GM18507 (cell line): ENCODE measurements around the gene CDH13.

Experiments used
- DNase-seq: peaks from one replicate; pipeline ENCODE4 v3.0.0; 2011; ENCODE audit warnings: low read depth; ENCODE audit not compliant: insufficient read length; ENCODE audit errors: extremely low spot score
- FAIRE-seq: peaks from 2 replicates; lab custom pipeline; 2011; peaks lifted over from hg19 to GRCh38; lab: Jason Lieb, UNC

CDH13 gene

DNA sequence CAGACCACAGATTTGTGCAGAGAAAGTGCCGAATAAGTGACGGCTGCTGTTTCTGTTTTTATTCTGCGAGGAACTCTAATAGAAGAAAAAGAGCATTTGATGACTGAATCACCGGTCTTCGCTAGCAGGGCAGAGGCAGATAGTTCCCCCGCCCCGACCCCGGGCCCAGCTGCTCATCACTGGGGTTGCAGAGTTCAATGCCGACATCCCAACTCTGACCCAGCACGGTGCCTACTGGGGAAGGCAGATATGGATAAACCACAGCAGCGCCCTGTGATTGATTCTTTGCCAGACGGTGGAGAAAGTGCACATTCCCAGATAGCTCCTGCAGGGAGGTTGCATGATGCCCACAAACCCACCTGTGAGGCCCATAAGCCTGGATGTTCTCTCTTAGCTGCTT is 823.1 kb downstream of the CDH13 start:
- FAIRE-seq = no peak
- no peak for DNase-seq

DNA sequence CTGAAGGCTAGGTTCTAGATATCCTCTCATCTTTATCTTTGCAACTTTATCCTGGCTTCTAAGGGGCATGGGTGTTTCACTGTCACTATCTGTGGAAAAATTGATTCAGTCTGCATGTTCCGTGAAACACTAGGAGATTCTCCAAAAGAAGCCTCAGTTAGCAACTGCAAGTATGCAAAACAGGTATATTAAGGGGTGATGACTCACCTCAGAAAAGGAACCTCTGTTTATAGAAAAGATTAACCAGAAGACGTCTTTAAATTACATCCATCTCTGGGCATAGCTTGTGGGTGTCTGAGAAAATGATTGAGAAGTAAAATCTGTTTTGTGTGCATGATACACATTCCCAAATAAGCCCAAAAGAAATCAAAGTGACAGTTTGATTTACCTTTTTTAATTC is 827.2 kb downstream of the CDH13 start:
- FAIRE-seq (no peak), DNase-seq (no peak)

DNA sequence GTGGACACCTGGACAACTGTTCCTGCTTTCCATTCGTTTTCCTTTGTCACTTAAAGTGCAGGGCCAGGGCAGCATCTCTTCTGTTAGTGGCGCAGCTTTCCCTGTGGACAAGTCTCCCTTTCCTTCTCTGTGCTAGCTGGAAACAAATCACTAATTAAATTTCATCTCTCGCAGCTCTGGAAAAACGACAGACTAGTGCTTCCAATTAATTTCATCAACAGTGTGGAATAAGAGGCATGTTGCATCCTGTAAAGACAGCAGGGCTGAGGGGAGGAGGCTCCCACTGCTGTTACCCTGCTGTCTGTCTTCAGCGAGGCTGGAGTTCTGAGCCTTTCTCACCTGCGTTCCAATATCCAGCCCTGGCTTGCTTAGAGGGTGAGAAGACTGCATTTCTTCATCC is 828.9 kb downstream of the CDH13 start:
- DNase-seq (no peak), FAIRE-seq (no peak)

- FAIRE-seq (no peak), DNase-seq (no peak)
Measured at GRCh38 chr16:83456934-83457333, 830.2 kb downstream of the CDH13 start.

DNA sequence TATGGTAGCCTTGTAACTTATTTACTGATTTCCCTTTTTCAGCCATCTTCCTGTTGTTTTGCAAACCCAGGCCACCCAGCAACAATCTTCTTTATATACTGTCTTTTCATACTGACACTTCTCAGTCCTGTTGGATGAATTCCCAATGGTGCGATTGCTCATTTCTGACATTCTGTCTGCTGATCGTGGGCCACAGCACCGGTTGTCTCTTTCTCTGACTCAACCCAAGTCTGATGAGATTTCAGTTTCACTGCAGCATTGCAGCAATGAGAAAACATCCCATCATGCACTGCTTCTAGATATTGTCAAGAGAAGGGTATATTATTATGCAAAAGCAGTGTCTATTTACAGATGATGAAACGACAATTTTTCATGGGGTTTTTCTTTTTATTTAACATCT is 831.8 kb downstream of the CDH13 start:
- peak; percentile 17 for DNase-seq
- FAIRE-seq = peak; percentile 87

- DNase-seq (no peak), FAIRE-seq (no peak)
Measured at GRCh38 chr16:83464991-83465390, 838.2 kb downstream of the CDH13 start.

DNA sequence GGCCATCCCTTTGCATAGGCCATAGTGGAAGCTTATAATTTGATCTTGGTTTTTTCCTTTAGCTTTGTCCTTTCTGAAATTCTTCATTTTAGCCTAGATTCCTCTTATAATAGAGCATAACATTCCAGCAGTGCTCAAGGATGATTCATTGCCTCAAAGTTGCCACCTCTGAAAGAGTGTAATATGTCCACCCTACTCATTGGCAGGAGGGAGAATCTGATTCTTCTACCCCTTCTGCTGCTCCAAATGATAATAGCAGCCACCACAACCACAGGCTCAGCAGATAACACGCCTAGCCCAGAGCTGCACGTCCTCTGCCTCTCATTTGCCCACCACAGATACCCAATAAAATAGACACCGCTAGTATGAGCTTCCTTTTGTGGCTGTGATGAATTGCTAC is 843.6 kb downstream of the CDH13 start:
- no peak for DNase-seq

DNA sequence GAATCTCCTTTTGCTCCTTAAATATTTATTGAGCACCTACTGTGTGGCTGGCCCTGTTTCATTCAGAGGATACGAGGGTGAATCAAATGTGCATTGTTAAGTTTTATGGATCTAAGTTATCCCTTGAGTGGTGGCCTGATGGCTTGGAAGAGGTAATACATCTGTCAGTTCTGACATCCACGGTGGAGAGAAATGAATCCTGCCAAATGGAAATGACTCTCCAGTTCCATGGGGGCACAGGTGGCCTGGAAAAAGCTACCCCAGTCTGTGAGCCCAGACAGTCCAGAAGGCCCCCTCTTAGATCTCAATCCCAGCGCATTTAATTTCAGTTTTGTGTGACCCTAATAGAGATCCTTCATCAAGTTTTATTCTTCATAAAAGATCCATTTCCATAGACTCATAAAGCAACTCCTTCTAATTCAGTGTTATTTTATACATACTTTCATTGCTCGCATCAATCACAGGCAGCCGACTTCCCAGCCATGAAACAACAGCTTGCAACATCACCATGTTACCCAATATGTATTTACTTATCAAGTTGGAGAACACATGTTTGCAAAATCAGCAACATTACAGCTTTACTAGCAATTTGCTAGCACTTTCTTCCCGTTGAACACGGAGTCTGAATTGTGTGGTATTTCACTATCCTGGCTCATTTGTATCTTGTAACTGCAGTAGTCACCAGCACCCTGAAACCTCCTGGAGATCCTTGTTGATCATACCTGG is 846.2 kb downstream of the CDH13 start:
- FAIRE-seq (no peak), DNase-seq (no peak)

More for the DNA sequence above, 843.6 kb downstream of the CDH13 start:
- no peak for FAIRE-seq

DNA sequence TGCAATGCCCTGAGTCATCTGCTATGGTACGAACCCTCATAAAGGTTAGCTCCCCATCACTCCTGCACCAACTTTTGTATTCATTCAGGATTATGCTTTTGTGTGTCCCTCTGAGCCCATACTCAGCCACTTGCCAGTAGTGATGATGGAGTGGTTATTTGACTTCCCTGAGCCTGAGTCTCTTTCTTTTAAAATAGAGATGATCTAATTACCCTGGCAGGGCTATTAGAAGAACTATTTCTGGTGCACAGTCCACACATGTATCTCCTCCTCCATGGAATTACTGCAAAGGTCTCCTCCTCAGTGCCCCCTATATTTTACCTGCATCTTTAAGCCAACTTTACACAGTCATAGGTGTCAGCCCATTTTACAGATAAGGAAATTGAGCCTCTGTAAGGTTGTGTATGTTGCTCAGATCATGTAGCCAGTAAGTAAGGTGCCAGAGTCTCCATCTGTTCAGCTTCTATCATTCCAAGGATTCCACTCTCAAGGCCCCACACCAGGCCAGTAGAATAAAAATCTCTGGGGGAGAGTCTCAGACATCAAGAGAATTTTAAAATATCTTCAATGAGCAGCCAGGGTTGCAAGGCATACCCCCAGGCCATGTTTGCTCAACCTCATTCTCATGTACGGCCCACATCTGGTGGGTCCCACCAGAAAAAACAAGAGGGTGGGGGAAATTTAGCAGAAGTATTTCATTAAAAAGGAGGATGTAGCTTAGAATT is 847.3 kb downstream of the CDH13 start:
- DNase-seq = no peak
- FAIRE-seq = no peak

DNA sequence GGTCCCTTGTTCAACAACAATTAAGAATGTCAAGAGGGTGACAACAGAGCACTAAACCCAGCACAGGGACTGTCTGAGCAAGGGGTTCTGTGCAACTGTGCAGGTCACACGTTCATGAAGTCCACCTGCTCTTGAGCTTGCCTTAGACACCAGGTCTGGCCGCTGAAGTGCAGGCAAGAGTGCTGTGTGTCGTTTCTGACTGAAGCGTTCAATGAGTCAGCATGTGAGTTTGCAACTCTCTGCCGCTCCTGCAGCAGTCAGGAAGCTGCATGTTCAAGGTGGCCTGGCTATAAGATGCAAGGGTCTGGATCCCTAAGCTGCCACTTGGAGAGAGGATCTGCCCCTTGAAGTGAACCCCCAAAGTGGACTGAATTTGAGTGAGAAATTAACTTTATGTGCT is 848.3 kb downstream of the CDH13 start:
- FAIRE-seq (no peak), DNase-seq (no peak)

GRCh38 chr16:83481589-83481988 is 854.8 kb downstream of the CDH13 start:
- FAIRE-seq (no peak), DNase-seq (no peak)

GRCh38 chr16:83482545-83483162 is 855.9 kb downstream of the CDH13 start:
- no peak for DNase-seq
- FAIRE-seq = no peak

- FAIRE-seq = no peak
- DNase-seq = no peak
Measured at GRCh38 chr16:83490073-83490472, 863.3 kb downstream of the CDH13 start.

DNA sequence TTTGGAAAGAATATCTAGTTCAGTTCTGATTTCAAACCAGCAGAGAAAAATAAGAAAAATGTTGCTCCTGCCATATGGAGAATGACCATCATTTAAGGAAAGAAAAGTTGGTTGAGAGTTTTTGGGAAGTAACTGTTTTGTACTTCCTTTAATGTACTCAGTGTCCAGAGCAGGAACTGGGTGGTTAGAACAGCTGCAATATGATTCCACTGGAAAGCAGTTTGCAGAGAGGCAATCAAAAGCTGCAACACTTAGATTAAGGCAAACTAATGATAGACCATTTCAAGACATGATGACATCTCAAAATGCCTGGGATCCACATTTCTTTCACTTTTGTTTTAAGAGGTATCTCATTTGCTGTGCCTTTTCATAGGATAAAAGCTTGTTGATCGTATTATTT is 867.7 kb downstream of the CDH13 start:
- DNase-seq = no peak
- FAIRE-seq = no peak

DNA sequence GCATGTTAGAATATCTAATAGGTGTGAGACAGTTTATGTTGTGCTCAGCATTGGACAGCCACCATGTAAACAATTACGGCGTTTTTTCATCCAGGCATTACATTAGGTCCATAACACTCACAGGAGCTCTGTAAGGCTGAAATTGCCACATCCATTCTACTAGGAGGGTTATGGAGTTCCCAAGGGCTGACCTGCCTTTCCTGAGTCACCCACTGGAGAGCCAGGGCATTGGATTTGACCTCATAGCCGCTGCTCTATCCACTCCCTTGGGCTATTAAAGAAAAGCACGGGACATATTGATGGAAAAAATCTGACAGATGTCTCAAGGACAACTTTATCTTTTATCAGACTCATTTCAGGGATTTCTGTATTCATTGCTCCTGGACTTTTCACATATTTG is 874.7 kb downstream of the CDH13 start:
- FAIRE-seq (no peak), DNase-seq (no peak)

DNA sequence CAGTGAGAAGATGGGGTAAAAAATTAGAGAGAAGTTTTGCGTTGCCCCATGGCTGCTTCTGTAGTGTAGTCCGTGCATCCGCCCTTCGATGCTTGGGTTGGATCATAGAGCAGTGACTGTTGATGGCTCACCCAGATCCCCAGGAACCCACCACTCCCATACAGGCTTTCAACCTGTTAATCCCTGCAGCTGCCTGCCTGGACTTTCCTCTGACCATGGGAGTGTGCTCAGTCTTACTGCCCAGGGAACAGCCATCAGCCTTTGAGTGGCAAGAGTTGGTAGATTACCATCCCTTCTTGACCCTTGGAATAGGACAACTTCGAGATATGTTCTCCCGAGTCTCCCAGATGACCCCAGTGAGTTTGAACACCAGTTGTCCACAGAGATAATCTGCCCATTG is 881.5 kb downstream of the CDH13 start:
- DNase-seq = no peak
- FAIRE-seq = no peak

- DNase-seq (no peak), FAIRE-seq (no peak)
Measured at GRCh38 chr16:83509316-83509715, 882.5 kb downstream of the CDH13 start.

DNA sequence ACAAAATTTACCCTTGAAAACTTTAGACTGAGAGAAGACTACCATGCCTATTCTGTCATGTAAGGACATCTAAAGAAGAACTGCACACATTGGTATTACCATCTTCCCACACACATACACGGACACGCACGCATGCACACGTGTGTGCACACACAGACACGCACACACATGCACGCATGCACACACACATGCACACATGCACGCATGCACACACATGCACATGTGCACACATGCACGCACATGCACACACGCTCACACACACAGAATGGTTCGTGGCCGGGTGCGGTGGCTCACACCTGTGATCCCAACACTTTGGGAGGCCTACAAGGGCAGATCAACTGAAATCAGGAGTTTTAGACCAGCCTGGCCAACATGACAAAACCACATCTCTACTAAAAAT is 884.1 kb downstream of the CDH13 start:
- DNase-seq = no peak
- FAIRE-seq = no peak

GRCh38 chr16:83513008-83513755 is 886.4 kb downstream of the CDH13 start:
- FAIRE-seq (no peak), DNase-seq (no peak)

DNA sequence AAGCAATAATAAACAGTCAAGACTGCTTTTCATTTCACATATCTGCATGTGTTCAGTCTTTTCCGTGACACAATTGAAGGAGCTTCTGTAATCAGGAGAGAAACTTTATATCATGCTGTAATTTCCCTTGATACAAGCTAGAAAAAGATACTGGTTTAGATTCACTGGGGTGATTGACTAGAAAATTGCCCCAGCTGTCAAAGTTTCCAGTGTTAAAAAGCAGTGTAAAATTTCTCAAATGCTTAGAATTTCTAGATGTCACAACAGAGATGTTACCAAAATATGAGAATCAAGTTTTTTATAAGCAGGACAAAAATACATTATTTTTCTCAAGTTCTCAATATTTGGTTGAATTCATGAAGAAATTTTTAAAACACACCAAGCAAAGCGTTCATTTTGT is 888.6 kb downstream of the CDH13 start:
- no peak for FAIRE-seq
- DNase-seq = no peak
